Germinal center (tissue), 1 donor: ENCODE data around the gene TRIM59.

Source experiments
- DNase-seq: peaks from one replicate; pipeline ENCODE4 v3.0.0; 2012; ENCODE audit warnings: mixed read lengths, low spot score

TRIM59 gene

DNA sequence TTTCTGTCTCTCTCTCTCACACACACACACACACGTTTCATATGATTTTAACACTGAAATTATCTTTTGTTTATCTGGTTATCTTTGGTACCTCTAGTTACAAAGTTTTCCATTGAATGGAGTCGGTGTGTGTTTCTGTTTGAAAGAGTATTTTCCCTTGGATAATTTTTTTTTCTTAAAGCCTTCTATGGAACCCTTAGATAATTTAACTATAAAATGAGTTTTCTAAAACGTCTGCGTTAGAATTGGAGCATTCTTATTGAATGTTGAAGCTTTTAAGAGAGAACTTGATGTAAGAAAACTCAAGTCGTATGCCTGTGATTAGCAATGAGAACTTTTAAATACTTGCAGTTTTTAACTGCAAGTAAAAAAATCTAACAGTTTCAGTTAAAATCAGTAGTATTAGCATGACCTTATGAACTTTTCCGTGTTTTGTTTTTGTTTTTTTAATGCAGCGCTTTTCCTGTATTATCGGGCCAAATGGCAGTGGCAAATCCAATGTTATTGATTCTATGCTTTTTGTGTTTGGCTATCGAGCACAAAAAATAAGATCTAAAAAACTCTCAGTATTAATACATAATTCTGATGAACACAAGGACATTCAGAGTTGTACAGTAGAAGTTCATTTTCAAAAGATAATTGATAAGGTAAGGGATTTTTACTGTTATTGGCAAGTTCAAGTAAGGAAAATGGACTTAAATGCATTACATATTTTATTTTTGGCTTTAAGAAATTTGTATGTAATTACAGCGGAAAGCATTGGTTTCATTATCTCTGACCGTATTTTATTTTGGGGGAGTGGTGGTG is 47.2 kb downstream of the TRIM59 start:
- no peak for DNase-seq

DNA sequence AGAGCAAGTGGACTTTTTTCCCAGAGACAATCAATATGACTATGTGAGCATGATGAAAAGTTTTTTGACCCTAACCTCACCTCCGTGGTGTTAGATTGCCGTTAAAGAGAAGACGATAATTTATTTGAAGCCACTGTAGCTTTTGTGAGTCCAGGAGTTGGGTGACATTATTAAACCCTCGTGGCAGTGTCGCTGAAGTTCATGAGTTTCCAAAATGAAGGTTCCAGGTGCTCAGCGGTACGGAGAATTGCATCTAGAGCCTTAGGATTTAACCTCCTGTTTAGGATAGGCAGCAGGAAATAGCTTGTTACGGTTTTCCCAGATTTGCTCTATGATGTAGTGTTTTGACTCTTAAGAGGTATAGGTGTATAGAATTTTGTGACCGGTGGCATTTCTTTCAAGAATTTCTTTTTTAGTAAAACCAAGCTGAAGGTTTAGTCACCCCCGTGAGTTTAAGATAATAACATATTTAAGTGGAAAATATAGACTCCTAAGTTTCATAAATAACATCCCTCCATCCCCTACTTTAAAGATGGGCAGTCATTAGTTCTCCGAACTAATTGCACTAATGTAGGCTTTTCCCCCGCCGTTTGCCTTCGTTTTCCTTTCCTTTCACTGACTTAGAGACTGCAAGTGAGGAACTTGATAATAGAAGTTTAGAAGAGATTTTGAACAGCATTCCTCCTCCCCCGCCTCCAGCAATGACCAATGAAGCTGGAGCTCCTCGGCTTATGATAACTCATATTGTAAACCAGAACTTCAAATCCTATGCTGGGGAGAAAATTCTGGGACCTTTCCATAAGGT is 48.1 kb downstream of the TRIM59 start:
- peak; percentile 7 for DNase-seq

DNA sequence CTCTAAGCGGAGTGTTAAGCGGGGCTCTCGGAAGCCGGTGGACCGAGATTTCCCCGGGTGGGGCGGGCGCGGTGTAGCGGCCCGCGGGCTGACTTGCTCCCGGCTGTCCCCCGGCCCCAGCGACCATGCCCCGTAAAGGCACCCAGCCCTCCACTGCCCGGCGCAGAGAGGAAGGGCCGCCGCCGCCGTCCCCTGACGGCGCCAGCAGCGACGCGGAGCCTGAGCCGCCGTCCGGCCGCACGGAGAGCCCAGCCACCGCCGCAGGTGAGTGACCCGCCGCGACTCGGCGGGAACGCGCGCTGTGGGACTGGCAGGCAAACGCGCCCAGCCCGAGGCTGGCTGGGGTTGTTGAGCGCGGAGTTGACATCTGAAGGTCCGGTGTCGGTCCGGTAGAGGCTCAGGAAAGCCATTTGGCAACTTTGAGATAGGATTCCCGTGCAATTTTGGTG is 48.9 kb downstream of the TRIM59 start:
- DNase-seq = peak; percentile 28

DNA sequence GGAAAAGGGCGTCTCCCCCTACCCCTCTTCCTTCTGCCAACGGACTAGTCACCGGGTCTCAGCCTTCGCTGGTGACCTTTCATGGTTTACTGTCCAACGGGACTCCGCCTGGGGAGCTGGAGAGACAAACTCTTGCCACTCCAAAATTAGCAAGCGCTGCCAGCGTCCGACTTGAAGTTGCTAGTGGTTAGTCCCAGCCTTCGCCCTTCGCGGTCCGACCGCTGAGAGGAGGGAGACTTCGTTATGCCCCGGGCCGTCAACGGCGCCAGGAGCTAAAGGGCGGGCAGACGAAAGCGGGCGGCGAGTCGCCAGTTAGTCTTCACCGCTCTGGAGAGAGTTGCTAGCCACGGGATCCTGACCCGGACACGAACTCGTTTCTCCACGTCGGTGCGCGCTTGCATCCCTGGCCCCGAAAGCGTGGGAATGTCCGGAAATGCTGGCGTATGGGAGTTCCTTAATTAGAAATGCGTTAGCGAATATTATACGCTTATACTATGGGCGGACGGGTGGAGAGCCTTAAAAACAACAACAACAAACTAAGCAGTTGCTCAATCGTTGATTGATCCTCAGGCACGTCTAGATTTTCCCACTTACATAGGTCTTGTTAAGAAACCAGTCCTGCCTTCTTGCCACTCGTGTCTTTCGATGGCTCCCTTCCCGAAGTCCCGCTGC is 49.4 kb downstream of the TRIM59 start:
- peak; percentile 15 for DNase-seq

DNA sequence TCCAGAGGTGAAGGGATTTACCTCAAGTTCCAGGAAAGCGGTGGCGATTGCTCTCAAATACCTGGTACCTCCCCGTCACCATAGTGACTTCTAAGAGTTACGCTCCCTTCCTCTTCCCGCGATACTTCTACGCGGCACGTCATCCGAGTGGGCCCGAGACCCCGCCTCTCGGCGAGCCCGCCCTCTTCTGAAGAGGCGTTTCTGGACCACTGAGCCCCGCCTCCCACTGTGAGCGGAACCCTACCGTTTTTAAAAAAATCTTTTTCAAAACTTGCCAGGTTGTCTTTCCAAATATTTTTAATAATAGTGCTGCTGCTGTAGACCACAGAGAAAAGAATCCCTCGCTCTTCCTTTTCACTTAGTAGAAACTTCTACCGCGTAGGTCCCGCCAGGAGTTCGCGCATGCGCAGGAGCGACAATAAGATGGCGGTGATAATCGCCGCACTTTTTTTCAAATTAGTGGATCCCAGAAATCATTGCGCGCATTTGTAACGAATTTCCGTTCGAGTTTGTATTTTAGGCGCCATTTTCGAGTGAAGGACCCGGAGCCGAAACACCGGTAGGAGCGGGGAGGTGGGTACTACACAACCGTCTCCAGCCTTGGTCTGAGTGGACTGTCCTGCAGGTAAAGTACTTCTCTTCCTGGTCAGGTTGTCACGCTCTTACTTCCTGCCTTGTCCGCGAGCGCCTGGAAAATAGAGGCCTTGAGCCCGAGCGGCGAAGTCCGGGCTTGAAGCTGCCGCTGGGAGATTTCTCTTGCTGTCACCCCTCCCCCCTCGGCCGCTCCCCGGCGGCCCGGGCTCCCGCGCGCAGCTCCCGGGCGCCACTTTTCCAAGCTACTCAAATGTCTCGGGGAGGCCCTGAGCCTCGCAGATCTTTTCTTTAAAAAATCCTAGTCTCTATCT is 50.2 kb downstream of the TRIM59 start, which contains the start of the genes IFT80 and SMC4:
TSS of gene IFT80 (minus strand) at position 101 of the 905 bp plus-strand sequence. CDS start 14,625 bp downstream, outside the sequence.
TSS of gene SMC4 (plus strand) at position 526 of the 905 bp plus-strand sequence. CDS start 1,177 bp downstream, outside the sequence.
- DNase-seq = peak; percentile 94

DNA sequence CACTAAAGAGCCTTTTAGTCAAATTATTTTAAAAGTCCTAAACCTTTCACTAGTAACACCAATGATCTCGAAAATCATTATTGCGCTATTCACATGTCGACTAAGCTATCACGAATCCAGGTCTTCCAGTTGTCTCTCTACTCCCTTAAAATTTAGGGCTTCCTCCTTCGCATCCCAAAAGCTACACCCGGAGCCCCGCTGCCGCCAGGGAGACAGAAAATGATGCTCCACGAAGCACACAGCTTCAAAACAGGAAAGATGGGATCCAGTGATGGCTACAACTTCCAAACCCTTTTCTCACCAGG is 50.8 kb downstream of the TRIM59 start:
- no peak for DNase-seq

DNA sequence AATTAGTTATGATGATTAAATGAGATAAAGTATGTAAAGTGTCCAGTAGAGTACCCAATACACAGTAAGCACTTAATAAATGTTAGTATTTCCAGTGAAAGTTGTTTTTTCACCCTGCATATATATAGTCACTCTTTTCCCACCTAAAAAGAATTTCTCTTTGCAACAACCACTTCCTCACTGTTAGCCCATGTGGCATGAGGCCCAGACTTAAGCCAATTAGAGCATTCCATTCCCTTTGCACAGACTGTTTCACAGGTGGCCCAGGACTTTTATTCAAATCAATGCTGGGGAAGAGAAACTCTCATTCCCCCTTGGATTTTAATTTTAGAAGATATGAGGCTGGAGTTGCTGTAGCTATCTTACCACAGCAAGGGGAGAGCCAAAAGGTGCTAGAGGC is 54.3 kb downstream of the TRIM59 start:
- DNase-seq = no peak

DNA sequence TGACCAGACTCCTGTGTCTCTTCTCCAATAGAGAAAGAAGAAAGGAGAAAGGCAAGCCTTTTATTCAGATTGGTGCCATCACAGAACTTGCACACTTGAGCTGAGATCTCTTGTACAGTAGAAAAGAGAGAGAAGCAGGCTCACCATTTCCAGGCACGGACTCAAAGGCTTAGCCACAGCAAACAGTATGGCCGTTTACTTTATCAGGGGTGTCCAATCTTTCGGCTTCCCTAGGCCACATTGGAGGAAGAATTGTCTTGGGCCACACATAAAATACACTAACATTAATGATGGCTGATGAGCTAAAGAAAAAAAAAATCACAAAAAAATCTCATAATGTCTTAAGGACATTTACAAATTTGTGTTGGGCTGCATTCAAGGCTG is 55.6 kb downstream of the TRIM59 start:
- no peak for DNase-seq

DNA sequence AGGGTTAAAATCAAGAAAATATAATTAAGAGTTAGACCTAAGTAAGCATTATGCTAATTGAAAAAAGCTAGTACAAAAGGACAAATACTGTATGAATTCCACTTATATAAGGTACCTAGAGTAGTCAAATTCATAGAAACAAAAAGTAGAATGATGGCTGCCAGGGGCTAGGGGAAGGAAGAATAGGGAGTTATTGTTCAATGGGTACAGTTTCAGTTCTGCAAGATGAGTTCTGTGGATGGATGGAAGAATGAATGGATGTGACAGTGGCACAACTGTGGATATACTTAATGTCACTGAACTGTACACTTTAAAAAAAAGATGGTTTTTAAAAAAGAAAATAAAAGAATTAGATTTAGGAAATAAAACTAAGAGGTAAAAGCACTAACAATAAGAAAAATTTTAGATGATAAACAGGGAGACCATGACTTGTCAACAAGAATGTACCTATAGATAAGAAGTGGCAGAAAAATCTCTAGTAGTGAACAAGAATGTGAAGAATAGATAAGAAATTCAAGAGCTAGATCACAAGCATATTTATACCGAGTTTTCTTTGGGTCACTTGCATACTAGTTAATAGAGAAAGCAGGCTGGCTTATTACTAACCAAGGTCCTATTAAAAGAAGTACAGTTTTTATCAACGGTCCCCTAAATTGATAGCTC is 56.1 kb downstream of the TRIM59 start:
- no peak for DNase-seq

DNA sequence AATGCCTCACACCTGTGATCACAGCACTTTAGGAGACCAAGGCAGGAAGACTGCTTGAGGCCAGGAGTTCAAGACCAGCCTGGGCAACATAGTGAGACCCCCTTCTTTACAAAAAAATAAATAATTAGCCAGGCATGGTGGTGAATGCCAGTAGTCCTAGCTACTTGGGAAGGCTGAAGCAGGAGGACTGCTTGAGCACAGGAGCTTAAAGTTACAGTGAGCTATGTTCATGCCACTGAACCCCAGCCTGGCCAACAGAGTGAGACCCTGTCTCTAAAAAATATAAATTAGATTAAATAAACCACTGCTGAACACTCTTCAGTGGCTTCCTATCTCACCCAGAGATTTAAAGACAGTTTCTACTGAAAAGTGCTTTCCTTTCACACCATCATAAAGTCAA is 56.8 kb downstream of the TRIM59 start:
- DNase-seq = no peak

DNA sequence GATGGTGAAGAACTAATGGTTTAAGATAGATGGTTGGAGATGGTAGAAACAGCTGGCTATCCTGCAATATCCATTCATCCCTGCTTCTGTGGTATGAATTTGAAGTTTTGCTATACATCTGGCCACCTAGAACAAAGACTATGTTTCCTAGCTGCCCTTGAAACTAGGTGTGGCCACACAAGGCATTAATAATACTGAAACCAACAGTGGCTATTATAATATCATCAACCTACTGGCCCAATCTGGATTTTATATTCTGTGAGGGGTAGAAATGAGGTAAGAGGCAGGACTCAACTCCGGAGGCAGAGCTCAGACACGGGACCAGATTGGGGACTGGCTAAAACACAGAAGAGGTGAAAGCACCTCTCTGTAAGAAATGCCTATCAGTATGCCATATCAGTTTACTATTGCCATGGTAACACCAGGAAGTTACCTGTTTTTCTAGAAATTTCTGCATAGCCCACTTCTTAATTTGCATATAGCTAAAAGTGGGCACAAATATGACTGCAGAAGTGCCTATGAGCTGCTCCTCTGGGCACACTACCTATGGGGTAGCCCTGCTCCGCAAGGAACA is 58.9 kb downstream of the TRIM59 start:
- DNase-seq = no peak
